OCI-LY3 (cell line): ENCODE data around the gene WDR75.

Experiments
- H2AFZ ChIP-seq: fragments of 200-600, 300-600 bp; shearing (Covaris generic); 2 replicates; pipeline ENCODE4 v1.6.0; 2014; ENCODE audit warnings: antibody characterized with exemption, low read depth, low read length
- H3K27ac ChIP-seq: fragments of 200-600, 300-600 bp; sonication (generic); 2 replicates; pipeline ENCODE4 v1.5.1; 2014; ENCODE audit warnings: mild to moderate bottlenecking, low read length, moderate library complexity, mixed read lengths
- H3K27me3 ChIP-seq: fragments of 200-600, 300-600 bp; sonication (generic); 2 replicates; pipeline ENCODE4 v1.6.1; 2014; ENCODE audit warnings: low read depth, low read length, mixed read lengths
- H3K36me3 ChIP-seq: fragments of 200-600, 300-600 bp; sonication (generic); replicated peaks from 2 replicates; pipeline ENCODE3; 2014; ENCODE audit warnings: low read depth, low read length, mixed read lengths
- H3K4me1 ChIP-seq: fragments of 300-600, 200-600 bp; sonication (generic); 2 replicates; pipeline ENCODE4 v1.6.1; 2014; ENCODE audit warnings: low read length, mixed read lengths
- H3K4me2 ChIP-seq: fragments of 200-600, 300-600 bp; sonication (generic); 2 replicates; pipeline ENCODE4 v1.6.1; 2014; ENCODE audit warnings: low read length, mixed read lengths
- H3K4me3 ChIP-seq: fragments of 300-600, 200-600 bp; sonication (generic); 2 replicates; pipeline ENCODE4 v1.5.1; 2014; ENCODE audit warnings: antibody characterized with exemption, mild to moderate bottlenecking, low read length, moderate library complexity
- H3K79me2 ChIP-seq: fragments of 300-600, 200-600 bp; shearing (Covaris generic); 2 replicates; pipeline ENCODE4 v1.6.1; 2014; ENCODE audit warnings: mild to moderate bottlenecking, low read length, mixed read lengths
- H3K9ac ChIP-seq: fragments of 300-600, 200-600 bp; shearing (Covaris generic); 2 replicates; pipeline ENCODE4 v1.6.0; 2014; ENCODE audit warnings: mild to moderate bottlenecking, low read length, moderate library complexity
- H3K9me3 ChIP-seq: fragments of 200-600, 300-600 bp; shearing (Covaris generic); 2 replicates; pipeline ENCODE4 v1.6.1; 2014; ENCODE audit warnings: low read length, mixed read lengths; ENCODE audit not compliant: insufficient read depth
- H4K20me1 ChIP-seq: fragments of 200-600, 300-600 bp; sonication (generic); 2 replicates; pipeline ENCODE4 v1.6.1; 2016; ENCODE audit warnings: low read length, mixed read lengths; ENCODE audit not compliant: insufficient read depth
- CTCF ChIP-seq: fragments of 200-600, 300-600 bp; sonication (generic); IDR thresholded peaks from 2 replicates; pipeline ENCODE4 v1.5.1; 2014; ENCODE audit warnings: antibody characterized with exemption, low read length, low read depth
- EZH2phosphoT487 ChIP-seq: fragments of 200-600 bp; shearing (Covaris generic); IDR thresholded peaks from 2 replicates; pipeline ENCODE4 v1.6.1; 2018; ENCODE audit warnings: antibody characterized with exemption, mixed run types, low read depth

WDR75 gene

GRCh38 chr2:189421644-189422043, 19.6 kb upstream of the WDR75 start:
- Histone ChIP-seq H3K4me2 (no peak overlapping the region), H3K4me3 (no peak overlapping the region), H3K9me3 (no peaks in the 10 kb centered on the region), H3K79me2 (no peaks in the 10 kb centered on the region), H3K9ac (no peak overlapping the region), H2AFZ (no peak overlapping the region), H4K20me1 (no peaks in the 10 kb centered on the region), H3K36me3 (no peaks in the 10 kb centered on the region), H3K27me3 (no peaks in the 10 kb centered on the region), H3K4me1 (peaks cover 4% of the 10 kb centered on the region), H3K27ac (no peak overlapping the region)
- TF ChIP-seq CTCF (no peak), EZH2phosphoT487 (no peak)

DNA sequence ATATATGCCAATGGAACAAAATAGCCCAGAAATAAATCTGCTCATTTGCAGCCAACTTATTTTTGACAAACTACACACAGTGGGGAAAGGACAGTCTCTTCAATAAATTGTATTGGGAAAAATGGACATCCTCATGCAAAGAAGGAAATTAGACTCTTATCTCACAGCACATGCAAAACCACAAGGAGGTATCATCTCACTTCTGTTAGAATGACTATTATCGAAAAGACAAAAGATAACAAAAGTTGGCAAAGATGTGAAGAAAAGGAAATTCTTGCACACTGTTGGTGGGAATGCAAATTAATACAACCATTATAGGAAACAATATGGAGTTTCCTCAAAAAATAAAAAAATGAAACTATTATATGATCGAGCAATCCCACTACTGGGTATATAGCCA, 16.3 kb upstream of the WDR75 start:
- no peak overlapping the region for H3K4me2 ChIP-seq
- no peak for TF ChIP-seq EZH2phosphoT487
- no peak for TF ChIP-seq CTCF
- no peaks in the 10 kb centered on the region for H4K20me1 ChIP-seq
- H3K79me2 ChIP-seq = no peaks in the 10 kb centered on the region
- H3K4me3 ChIP-seq = no peak overlapping the region
- H2AFZ ChIP-seq = no peak overlapping the region
- no peak overlapping the region for H3K27ac ChIP-seq
- no peak overlapping the region for H3K9ac ChIP-seq
- peaks cover 5% of the 10 kb centered on the region for H3K4me1 ChIP-seq
- no peaks in the 10 kb centered on the region for H3K36me3 ChIP-seq
- no peaks in the 10 kb centered on the region for H3K9me3 ChIP-seq
- no peaks in the 10 kb centered on the region for H3K27me3 ChIP-seq

DNA sequence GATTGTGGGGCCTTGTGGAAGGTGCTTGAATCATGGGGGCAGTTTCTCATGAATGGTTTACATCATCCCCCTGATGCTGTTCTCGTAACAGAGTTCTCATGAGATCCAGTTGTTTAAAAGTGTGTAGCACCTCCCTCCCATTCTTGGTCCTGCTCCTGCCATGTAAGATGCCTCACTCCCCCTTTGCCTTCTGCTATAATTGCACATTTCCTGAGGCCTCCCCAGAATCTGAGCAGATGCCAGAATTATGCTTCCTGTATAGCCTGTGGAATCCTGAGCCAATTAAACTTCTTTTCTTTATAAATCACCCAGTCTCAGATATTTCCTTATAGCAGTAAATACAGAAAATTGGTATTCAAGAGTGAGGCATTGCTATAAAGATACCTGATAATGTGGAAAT, 15.6 kb upstream of the WDR75 start:
- no peak overlapping the region for H2AFZ ChIP-seq
- no peak overlapping the region for H3K27ac ChIP-seq
- H3K9me3 ChIP-seq = no peaks in the 10 kb centered on the region
- no peak for TF ChIP-seq EZH2phosphoT487
- no peak for TF ChIP-seq CTCF
- peaks cover 5% of the 10 kb centered on the region for H3K4me1 ChIP-seq
- no peaks in the 10 kb centered on the region for H3K27me3 ChIP-seq
- H3K9ac ChIP-seq = no peak overlapping the region
- no peaks in the 10 kb centered on the region for H3K79me2 ChIP-seq
- H3K4me2 ChIP-seq = no peak overlapping the region
- no peaks in the 10 kb centered on the region for H3K36me3 ChIP-seq
- H4K20me1 ChIP-seq = no peaks in the 10 kb centered on the region
- H3K4me3 ChIP-seq = no peak overlapping the region

- Histone ChIP-seq H3K9ac (no peak overlapping the region), H3K4me2 (no peak overlapping the region), H3K4me3 (no peak overlapping the region), H3K9me3 (no peaks in the 10 kb centered on the region), H3K27me3 (no peaks in the 10 kb centered on the region), H4K20me1 (no peaks in the 10 kb centered on the region), H3K36me3 (no peaks in the 10 kb centered on the region), H3K79me2 (no peaks in the 10 kb centered on the region), H3K27ac (no peak overlapping the region), H3K4me1 (peaks cover 5% of the 10 kb centered on the region), H2AFZ (no peak overlapping the region)
- TF ChIP-seq EZH2phosphoT487 (no peak), CTCF (no peak)
These were observed 14.4 kb upstream of the WDR75 start for GRCh38 chr2:189426886-189427285.
